SK-N-SH (cell line): ENCODE data around the gene ADGRD2. TPM values are rescaled to one million over a fixed set of nuclear protein-coding genes. Genes with fewer than 3 reads are reported as not detected.

Source experiments
- CTCF ChIA-PET: fragments of 300-600, 350-600 bp; formaldehyde crosslinking; extraction: SDS; loops from one replicate; lab custom pipeline; 2021; lab: Yijun Ruan, JAX
- POLR2A ChIA-PET: fragments of 350-600 bp; sonication (Branson Sonifier 250); formaldehyde crosslinking; extraction: SDS; loops from one replicate; lab custom pipeline; 2020; ENCODE audit warnings: antibody characterized with exemption, inconsistent platforms; lab: Yijun Ruan, JAX
- DNase-seq: peaks from one replicate; pipeline ENCODE4 v3.0.0; 2012
- H2AFZ ChIP-seq: fragments of 200-600 bp; sonication (generic); 2 replicates; pipeline ENCODE4 v1.8.1; 2016; ENCODE audit warnings: antibody characterized with exemption, mild to moderate bottlenecking, low read depth
- H3F3A ChIP-seq: fragments of 200-600 bp; sonication (generic); replicated peaks from 2 replicates; pipeline ENCODE3; 2016; ENCODE audit warnings: antibody characterized with exemption, mild to moderate bottlenecking; ENCODE audit not compliant: insufficient read depth
- H3K27ac ChIP-seq, 2 experiments: fragments of 200-500 bp in 1 of 2; fragments of 200-600 bp in 1 of 2; sonication (Bioruptor generic) in 1 of 2; sonication (generic), shearing (Covaris generic) in 1 of 2; 2 replicates each; pipeline versions ENCODE4 v1.5.1 to v1.6.1; 2014 to 2016; ENCODE audit warnings: low read depth in 2 of 2, inconsistent platforms in 1 of 2, low read length in 1 of 2, mild to moderate bottlenecking in 1 of 2, mixed read lengths in 1 of 2
- H3K27me3 ChIP-seq: fragments of 200-600 bp; sonication (generic), shearing (Covaris generic); 2 replicates; pipeline ENCODE4 v1.6.1; 2016; ENCODE audit warnings: mixed run types; ENCODE audit not compliant: insufficient read depth
- H3K36me3 ChIP-seq, 2 experiments: fragments of 200-500 bp in 1 of 2; fragments of 200-600 bp in 1 of 2; sonication (Bioruptor generic) in 1 of 2; sonication (generic) in 1 of 2; replicated peaks in 1 of 2; 2 replicates each; pipeline versions ENCODE3 to v1.5.1; 2014 to 2016; ENCODE audit warnings: low read length in 1 of 2, mild to moderate bottlenecking in 1 of 2; ENCODE audit not compliant: insufficient read depth in 2 of 2, control insufficient read depth in 1 of 2
- H3K4me1 ChIP-seq, 2 experiments: fragments of 200-500 bp in 1 of 2; fragments of 200-600 bp in 1 of 2; sonication (Bioruptor generic) in 1 of 2; sonication (generic), shearing (Covaris generic) in 1 of 2; 2 replicates each; pipeline versions ENCODE4 v1.5.1 to v1.6.1; 2014 to 2016; ENCODE audit warnings: low read depth in 1 of 2, low read length in 1 of 2, mixed run types in 1 of 2; ENCODE audit not compliant: insufficient read depth in 2 of 2, control insufficient read depth in 1 of 2
- H3K4me2 ChIP-seq: fragments of 200-600 bp; sonication (generic), shearing (Covaris generic); 2 replicates; pipeline ENCODE4 v1.6.1; 2017; ENCODE audit warnings: mixed run types
- H3K4me3 ChIP-seq, 2 experiments: fragments of 200-500 bp in 1 of 2; fragments of 200-600 bp in 1 of 2; sonication (Bioruptor generic) in 1 of 2; sonication (generic), shearing (Covaris generic) in 1 of 2; 2 replicates each; pipeline versions ENCODE4 v1.5.1 to v1.8.1; 2014 to 2016; ENCODE audit warnings: low read depth in 2 of 2, inconsistent platforms in 1 of 2, low read length in 1 of 2, mild to moderate bottlenecking in 1 of 2, mixed read lengths in 1 of 2, moderate library complexity in 1 of 2
- H3K79me2 ChIP-seq: fragments of 200-600 bp; sonication (generic); 2 replicates; pipeline ENCODE4 v1.8.1; 2017; ENCODE audit warnings: mild to moderate bottlenecking; ENCODE audit not compliant: insufficient read depth
- H3K9ac ChIP-seq: fragments of 200-600 bp; sonication (generic); 2 replicates; pipeline ENCODE4 v1.6.1; 2017; ENCODE audit warnings: mixed run types
- H3K9me2 ChIP-seq: fragments of 200-600 bp; sonication (generic); 2 replicates; pipeline ENCODE4 v1.6.1; 2017; ENCODE audit warnings: mixed run types
- H3K9me3 ChIP-seq: fragments of 200-600 bp; sonication (generic); 2 replicates; pipeline ENCODE4 v1.6.1; 2017; ENCODE audit warnings: mixed run types, mild to moderate bottlenecking, moderate library complexity
- H4K20me1 ChIP-seq: fragments of 200-600 bp; sonication (generic); 2 replicates; pipeline ENCODE4 v1.6.1; 2017; ENCODE audit warnings: mild to moderate bottlenecking, mixed run types; ENCODE audit not compliant: insufficient read depth
- CHD2 ChIP-seq: fragments of 150-350 bp; IDR thresholded peaks from 2 replicates; pipeline ENCODE4 v1.6.1; 2018; ENCODE audit warnings: low read length; ENCODE audit not compliant: partially characterized antibody
- EP300 ChIP-seq, 2 experiments: IDR thresholded peaks; 2 replicates each; pipeline versions ENCODE4 v1.4.0 to v1.6.1; 2012; ENCODE audit warnings: borderline replicate concordance in 1 of 2, low read depth in 1 of 2, low read length in 1 of 2
- FOXJ3 ChIP-seq: sonication (generic); formaldehyde crosslinking; IDR thresholded peaks from 2 replicates; pipeline ENCODE4 v1.5.1; 2020; ENCODE audit warnings: mild to moderate bottlenecking, missing genetic modification reagents
- FOXM1 ChIP-seq: IDR thresholded peaks from 2 replicates; pipeline ENCODE4 v1.4.0; 2012; ENCODE audit warnings: low read depth, mild to moderate bottlenecking
- GABPA ChIP-seq: IDR thresholded peaks from 2 replicates; pipeline ENCODE4 v1.4.0; 2012; ENCODE audit warnings: low read depth, mild to moderate bottlenecking
- JUND ChIP-seq: IDR thresholded peaks from 2 replicates; pipeline ENCODE4 v1.4.0; 2012
- MXI1 ChIP-seq: IDR thresholded peaks from 2 replicates; pipeline ENCODE4 v1.6.1; 2012; ENCODE audit warnings: mild to moderate bottlenecking, low read depth, low read length, improper control_type of control experiment
- NFIC ChIP-seq: IDR thresholded peaks from 2 replicates; pipeline ENCODE4 v1.4.0; 2012; ENCODE audit warnings: borderline replicate concordance
- NRF1 ChIP-seq: IDR thresholded peaks from 2 replicates; pipeline ENCODE4 v1.6.1; 2012; ENCODE audit warnings: low read depth, mild to moderate bottlenecking, low read length
- PBX3 ChIP-seq: IDR thresholded peaks from 2 replicates; pipeline ENCODE4; 2012
- POLR2AphosphoS5 ChIP-seq: IDR thresholded peaks from 2 replicates; pipeline ENCODE4 v1.6.1; 2012; ENCODE audit warnings: low read depth, low read length
- RAD21 ChIP-seq: IDR thresholded peaks from 2 replicates; pipeline ENCODE4 v1.6.1; 2012; ENCODE audit warnings: mild to moderate bottlenecking, low read length
- RFX5 ChIP-seq: IDR thresholded peaks from 2 replicates; pipeline ENCODE4 v1.6.1; 2012; ENCODE audit warnings: mild to moderate bottlenecking, improper control_type of control experiment, low read length
- RXRA ChIP-seq: IDR thresholded peaks from 2 replicates; pipeline ENCODE4 v1.4.0; 2012; ENCODE audit warnings: low read depth, mild to moderate bottlenecking, borderline replicate concordance
- SIN3A ChIP-seq: IDR thresholded peaks from 2 replicates; pipeline ENCODE4 v1.6.1; 2012; ENCODE audit warnings: low read depth, mild to moderate bottlenecking, low read length, moderate library complexity, borderline replicate concordance
- TAF1 ChIP-seq: IDR thresholded peaks from 2 replicates; pipeline ENCODE4 v1.6.1; 2012; ENCODE audit warnings: low read depth, mild to moderate bottlenecking, low read length, moderate library complexity, borderline replicate concordance
- YY1 ChIP-seq: IDR thresholded peaks from 2 replicates; pipeline ENCODE4 v1.4.0; 2012; ENCODE audit warnings: low read depth, mild to moderate bottlenecking
- ZBTB33 ChIP-seq: IDR thresholded peaks from 2 replicates; pipeline ENCODE4 v1.4.0; 2012; ENCODE audit warnings: low read depth, borderline replicate concordance
- WGBS: methylation state at CpG from one replicate; pipeline ENCODE4 v1.1.6; 2017; ENCODE audit warnings: low lambda C conversion rate; 5-methylcytosine and 5-hydroxymethylcytosine counted together
- polyA plus RNA-seq, 3 experiments: library from polyadenylated mRNA; depleted of rRNA; stranded (reverse); fragments of >200 nt; gene quantifications; 2 replicates each; pipeline ENCODE4 v1.2.3, GENCODE V29; 2012
- TF ChIP-seq, protein P1 (sequence below): IDR thresholded peaks from 2 replicates; pipeline ENCODE4 v1.4.0; 2012; ENCODE audit warnings: low read depth

ADGRD2 gene
- polyA plus RNA-seq, 1 of the 3 experiments (the other 2 are of a cell fraction) = 0.05 TPM

GRCh38 chr9:124423155-124423554 lies 27.1 kb upstream of the ADGRD2 start:
- POLR2A ChIA-PET = no interaction called here
- no peak for TF ChIP-seq CHD2
- no peak for TF ChIP-seq YY1
- no peak for TF ChIP-seq RXRA
- no peak for TF ChIP-seq POLR2AphosphoS5
- TF ChIP-seq GABPA = no peak
- TF ChIP-seq TAF1 = no peak
- no peak for TF ChIP-seq FOXJ3 (CRISPR knock-in tag)
- TF ChIP-seq FOXM1 = no peak
- no peak for TF ChIP-seq NRF1
- TF ChIP-seq PBX3 = no peak
- no peak for TF ChIP-seq JUND
- TF ChIP-seq, protein P1, sequence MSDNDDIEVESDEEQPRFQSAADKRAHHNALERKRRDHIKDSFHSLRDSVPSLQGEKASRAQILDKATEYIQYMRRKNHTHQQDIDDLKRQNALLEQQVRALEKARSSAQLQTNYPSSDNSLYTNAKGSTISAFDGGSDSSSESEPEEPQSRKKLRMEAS = no peak
- TF ChIP-seq MXI1 = no peak
- no peak for TF ChIP-seq SIN3A
- TF ChIP-seq NFIC = no peak
- TF ChIP-seq RFX5 = no peak
- TF ChIP-seq ZBTB33 = no peak
- TF ChIP-seq RAD21 = no peak
- no peak for TF ChIP-seq EP300 (IDR thresholded peaks at IDR 0.05; ENCODE audit: borderline replicate concordance in 1 of 2, low read depth in 1 of 2, low read length in 1 of 2)
- Histone ChIP-seq H3K9me3 (no peaks in the 10 kb centered on the region), H3K9ac (no peak overlapping the region), H3K27ac (no peak overlapping the region), H3K27me3 (no peaks in the 10 kb centered on the region), H3K36me3 (no peaks in the 10 kb centered on the region), H3K9me2 (no peaks in the 10 kb centered on the region), H3F3A (no peaks in the 10 kb centered on the region), H3K79me2 (no peaks in the 10 kb centered on the region), H3K4me2 (no peak overlapping the region), H3K4me1 (peaks cover 0 to 4% of the 10 kb centered on the region in 2 experiments; a peak in 1 of 4 replicates), H3K4me3 (no peak overlapping the region), H4K20me1 (no peaks in the 10 kb centered on the region), H2AFZ (no peak overlapping the region)
- WGBS = 86% methylated on average over 5 of the region's 5 CpGs
- no peak for DNase-seq
- CTCF ChIA-PET = interaction anchor here (1.7 to 2.2 kb wide), 2 partner anchors 16 to 30 kb away, joined by 4 to 7 read pairs; no protein-coding TSS in a partner anchor
